HepG2 (cell line): ENCODE results near the gene SCP2. TPM values are rescaled to one million over a fixed set of nuclear protein-coding genes. Genes with fewer than 3 reads are reported as not detected.

Experiments
- ARID5B ChIP-seq: IDR thresholded peaks from 2 replicates; pipeline ENCODE4 v1.4.0; 2020; ENCODE audit warnings: mild to moderate bottlenecking, missing genetic modification reagents
- KDM6A ChIP-seq: IDR thresholded peaks from 2 replicates; pipeline ENCODE4 v1.6.1; 2016; ENCODE audit warnings: low read depth
- MXD1 ChIP-seq: sonication (generic); formaldehyde crosslinking; IDR thresholded peaks from 2 replicates; pipeline ENCODE4 v1.4.0; 2020; ENCODE audit warnings: mild to moderate bottlenecking, missing genetic modification reagents
- RCOR2 ChIP-seq: IDR thresholded peaks from 2 replicates; pipeline ENCODE4 v1.6.1; 2016; ENCODE audit warnings: missing biosample characterization, missing genetic modification reagents
- SIN3B ChIP-seq: fragments of 150-350 bp; IDR thresholded peaks from 2 replicates; pipeline ENCODE4 v1.6.1; 2014; ENCODE audit warnings: low read length
- SKIL ChIP-seq: sonication (generic); formaldehyde crosslinking; IDR thresholded peaks from 2 replicates; pipeline ENCODE4 v1.8.0; 2022; ENCODE audit warnings: missing genetic modification reagents, mild to moderate bottlenecking, moderate library complexity, borderline replicate concordance
- SYNCRIP ChIP-seq: fragments of 200-400 bp; formaldehyde crosslinking; IDR thresholded peaks from 2 replicates; pipeline ENCODE4 v1.6.1; 2018; ENCODE audit warnings: mild to moderate bottlenecking, low read depth, low read length; ENCODE audit not compliant: insufficient read depth
- ZBTB7A ChIP-seq: sonication (generic); formaldehyde crosslinking; IDR thresholded peaks from 2 replicates; pipeline ENCODE4 v1.8.0; 2022; ENCODE audit warnings: mild to moderate bottlenecking, missing genetic modification reagents
- ZC3H13 ChIP-seq: sonication (generic); formaldehyde crosslinking; IDR thresholded peaks from 2 replicates; pipeline ENCODE4 v1.8.1; 2023; ENCODE audit warnings: mild to moderate bottlenecking, missing genetic modification reagents, moderate library complexity
- ZNF292 ChIP-seq: sonication (generic); formaldehyde crosslinking; IDR thresholded peaks from 2 replicates; pipeline ENCODE4 v1.8.1; 2022; ENCODE audit warnings: mild to moderate bottlenecking, low read depth, missing genetic modification reagents, borderline replicate concordance
- ZNF430 ChIP-seq: sonication (generic); formaldehyde crosslinking; IDR thresholded peaks from 2 replicates; pipeline ENCODE4 v1.9.0; 2021; ENCODE audit warnings: mild to moderate bottlenecking, missing genetic modification reagents
- ZNF670 ChIP-seq: sonication (generic); formaldehyde crosslinking; IDR thresholded peaks from 2 replicates; pipeline ENCODE4 v1.8.0; 2022; ENCODE audit warnings: mild to moderate bottlenecking, missing genetic modification reagents, borderline replicate concordance
- ZNF674 ChIP-seq: sonication (generic); formaldehyde crosslinking; IDR thresholded peaks from 2 replicates; pipeline ENCODE4 v1.5.0; 2020; ENCODE audit warnings: low read depth, mild to moderate bottlenecking, missing genetic modification reagents
- polyA plus RNA-seq, 8 experiments: library from polyadenylated mRNA; depleted of rRNA in 3 of 8; stranded (reverse) in 7 of 8; unstranded in 1 of 8; fragments of >200 nt; fragmentation: Illumina TruSeq in 4 of 8; extraction: Trizol in 4 of 8; gene quantifications; 2 replicates each; pipeline versions ENCODE4 v1.2.1 to v1.2.3, GENCODE V29; 2011 to 2016; ENCODE audit warnings: low read depth in 4 of 8, missing spikeins in 1 of 8, mixed read lengths in 1 of 8; ENCODE audit not compliant: insufficient read depth in 1 of 8
- total RNA-seq, 5 experiments: library from RNA; depleted of rRNA; stranded (reverse); fragments of >200 nt; fragmentation: Illumina TruSeq; extraction: Trizol; gene quantifications; 2 replicates each; pipeline ENCODE4 v1.2.3, GENCODE V29; 2016; ENCODE audit warnings: low read depth in 1 of 5
- TF ChIP-seq, protein P1 (sequence below): IDR thresholded peaks from 2 replicates; pipeline ENCODE4 v1.6.1; 2016; ENCODE audit warnings: control low read depth
- TF ChIP-seq, protein P2 (sequence below): sonication (generic); formaldehyde crosslinking; IDR thresholded peaks from 2 replicates; pipeline ENCODE4 v1.5.1; 2020; ENCODE audit warnings: mild to moderate bottlenecking, missing genetic modification reagents, borderline replicate concordance
- TF ChIP-seq, protein P3 (sequence below): sonication (generic); formaldehyde crosslinking; IDR thresholded peaks from 2 replicates; pipeline ENCODE4 v1.4.0; 2020; ENCODE audit warnings: missing genetic modification reagents, borderline replicate concordance

SCP2 gene
- total and polyA plus RNA-seq, 2 of the 13 experiments (the other 11 are each of a cell fraction or from before 2014, with no cell fraction given) = 59.0 to 133 TPM

GRCh38 chr1:53089478-53090226 is 162.6 kb downstream of the SCP2 start (continued):
- TF ChIP-seq ZBTB7A (CRISPR knock-in tag) (peak; percentile 80; the same call in 1 of the 2 replicates), ZNF430 (no peak), SKIL (CRISPR knock-in tag) (peak; percentile 70; the same call in 1 of the 2 replicates), SIN3B (no peak), ZNF674 (CRISPR knock-in tag) (no peak), KDM6A (CRISPR knock-in tag) (peak; percentile 79), ZNF670 (0 out of 2 replicates have a peak, but pooled peaks have one; percentile 70), RCOR2 (CRISPR knock-in tag) (peak; percentile 58; the same call in 1 of the 2 replicates), ARID5B (CRISPR knock-in tag) (peak; percentile 82), SYNCRIP (no peak), ZNF292 (CRISPR knock-in tag) (peak; percentile 67; the same call in 1 of the 2 replicates), ZC3H13 (CRISPR knock-in tag) (peak; percentile 70; the same call in 1 of the 2 replicates), MXD1 (0 out of 2 replicates have a peak, but pooled peaks have one; percentile 16)
- TF ChIP-seq, protein P1, sequence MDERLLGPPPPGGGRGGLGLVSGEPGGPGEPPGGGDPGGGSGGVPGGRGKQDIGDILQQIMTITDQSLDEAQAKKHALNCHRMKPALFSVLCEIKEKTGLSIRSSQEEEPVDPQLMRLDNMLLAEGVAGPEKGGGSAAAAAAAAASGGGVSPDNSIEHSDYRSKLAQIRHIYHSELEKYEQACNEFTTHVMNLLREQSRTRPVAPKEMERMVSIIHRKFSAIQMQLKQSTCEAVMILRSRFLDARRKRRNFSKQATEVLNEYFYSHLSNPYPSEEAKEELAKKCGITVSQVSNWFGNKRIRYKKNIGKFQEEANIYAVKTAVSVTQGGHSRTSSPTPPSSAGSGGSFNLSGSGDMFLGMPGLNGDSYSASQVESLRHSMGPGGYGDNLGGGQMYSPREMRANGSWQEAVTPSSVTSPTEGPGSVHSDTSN (CRISPR knock-in tag) = no peak
- TF ChIP-seq, protein P2, sequence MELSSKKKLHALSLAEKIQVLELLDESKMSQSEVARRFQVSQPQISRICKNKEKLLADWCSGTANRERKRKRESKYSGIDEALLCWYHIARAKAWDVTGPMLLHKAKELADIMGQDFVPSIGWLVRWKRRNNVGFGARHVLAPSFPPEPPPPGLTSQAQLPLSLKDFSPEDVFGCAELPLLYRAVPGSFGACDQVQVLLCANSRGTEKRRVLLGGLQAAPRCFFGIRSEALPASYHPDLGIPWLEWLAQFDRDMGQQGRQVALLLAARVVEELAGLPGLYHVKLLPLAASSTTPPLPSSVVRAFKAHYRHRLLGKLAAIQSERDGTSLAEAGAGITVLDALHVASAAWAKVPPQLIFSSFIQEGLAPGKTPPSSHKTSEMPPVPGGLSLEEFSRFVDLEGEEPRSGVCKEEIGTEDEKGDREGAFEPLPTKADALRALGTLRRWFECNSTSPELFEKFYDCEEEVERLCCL (CRISPR knock-in tag) = no peak
- TF ChIP-seq, protein P3, sequence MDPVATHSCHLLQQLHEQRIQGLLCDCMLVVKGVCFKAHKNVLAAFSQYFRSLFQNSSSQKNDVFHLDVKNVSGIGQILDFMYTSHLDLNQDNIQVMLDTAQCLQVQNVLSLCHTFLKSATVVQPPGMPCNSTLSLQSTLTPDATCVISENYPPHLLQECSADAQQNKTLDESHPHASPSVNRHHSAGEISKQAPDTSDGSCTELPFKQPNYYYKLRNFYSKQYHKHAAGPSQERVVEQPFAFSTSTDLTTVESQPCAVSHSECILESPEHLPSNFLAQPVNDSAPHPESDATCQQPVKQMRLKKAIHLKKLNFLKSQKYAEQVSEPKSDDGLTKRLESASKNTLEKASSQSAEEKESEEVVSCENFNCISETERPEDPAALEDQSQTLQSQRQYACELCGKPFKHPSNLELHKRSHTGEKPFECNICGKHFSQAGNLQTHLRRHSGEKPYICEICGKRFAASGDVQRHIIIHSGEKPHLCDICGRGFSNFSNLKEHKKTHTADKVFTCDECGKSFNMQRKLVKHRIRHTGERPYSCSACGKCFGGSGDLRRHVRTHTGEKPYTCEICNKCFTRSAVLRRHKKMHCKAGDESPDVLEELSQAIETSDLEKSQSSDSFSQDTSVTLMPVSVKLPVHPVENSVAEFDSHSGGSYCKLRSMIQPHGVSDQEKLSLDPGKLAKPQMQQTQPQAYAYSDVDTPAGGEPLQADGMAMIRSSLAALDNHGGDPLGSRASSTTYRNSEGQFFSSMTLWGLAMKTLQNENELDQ (CRISPR knock-in tag) = no peak
